GM12892 (cell line): ENCODE results near the gene FAR2.

Experiments used
- POLR2A ChIP-seq: IDR thresholded peaks from 2 replicates; pipeline ENCODE4 v1.6.1; 2011; ENCODE audit warnings: low read depth, low read length, control low read depth
- POLR2AphosphoS5 ChIP-seq: IDR thresholded peaks from 2 replicates; pipeline ENCODE4 v1.6.1; 2011; ENCODE audit warnings: low read depth, low read length, control low read depth
- TAF1 ChIP-seq: IDR thresholded peaks from 2 replicates; pipeline ENCODE4 v1.6.1; 2011; ENCODE audit warnings: low read depth, mild to moderate bottlenecking, control low read depth, low read length, borderline replicate concordance

- no peak for TF ChIP-seq POLR2A
- TF ChIP-seq TAF1: no peak
- no peak for TF ChIP-seq POLR2AphosphoS5
Observed at GRCh38 chr12:29314416-29314815, 165.3 kb downstream of the FAR2 start.
